ENCODE measurements around the gene SLC12A1. TPM values are rescaled to one million over a fixed set of nuclear protein-coding genes. Genes with fewer than 3 reads are reported as not detected.

The SLC12A1 gene
- total RNA-seq, 1 experiment from 2014 or later = not detected

GRCh38 chr15:48279608-48280007, 73.5 kb downstream of the SLC12A1 start:
- Histone ChIP-seq H3K79me2 (ENCODE audit: low read length) (no peaks in the 10 kb centered on the region), H3K4me3 (ENCODE audit: low read length) (no peak overlapping the region), H3K9me2 (replicated peaks; ENCODE audit: insufficient read depth, low read length) (no peaks in the 10 kb centered on the region), H4K20me1 (ENCODE audit: insufficient read depth, low read depth, low read length) (no peaks in the 10 kb centered on the region), H2AFZ (ENCODE audit: low read length) (no peak overlapping the region), H3K27ac (ENCODE audit: low read length) (no peak overlapping the region), H3K36me3 (ENCODE audit: insufficient read depth, low read length) (no peaks in the 10 kb centered on the region), H3K27me3 (ENCODE audit: low read length) (no peaks in the 10 kb centered on the region), H3K4me2 (ENCODE audit: low read depth, low read length, poor library complexity, severe bottlenecking) (no peak overlapping the region), H3K9me3 (ENCODE audit: low read length) (no peaks in the 10 kb centered on the region), H3K9ac (ENCODE audit: low read length) (no peak overlapping the region), H3K4me1 (ENCODE audit: low read length) (no peaks in the 10 kb centered on the region)
- no peak for DNase-seq

- Histone ChIP-seq H3K4me2 (ENCODE audit: low read depth, low read length, poor library complexity, severe bottlenecking) (no peak overlapping the region), H2AFZ (ENCODE audit: low read length) (no peak overlapping the region), H3K27me3 (ENCODE audit: low read length) (no peaks in the 10 kb centered on the region), H3K9me2 (replicated peaks; ENCODE audit: insufficient read depth, low read length) (no peaks in the 10 kb centered on the region), H3K79me2 (ENCODE audit: low read length) (no peaks in the 10 kb centered on the region), H3K27ac (ENCODE audit: low read length) (no peak overlapping the region), H3K36me3 (ENCODE audit: insufficient read depth, low read length) (no peaks in the 10 kb centered on the region), H3K4me3 (ENCODE audit: low read length) (no peak overlapping the region), H3K9ac (ENCODE audit: low read length) (no peak overlapping the region), H3K4me1 (ENCODE audit: low read length) (peaks cover 4% of the 10 kb centered on the region), H3K9me3 (ENCODE audit: low read length) (no peaks in the 10 kb centered on the region), H4K20me1 (ENCODE audit: insufficient read depth, low read depth, low read length) (no peaks in the 10 kb centered on the region)
- no peak for DNase-seq
Measured at GRCh38 chr15:48281674-48282073, 75.6 kb downstream of the SLC12A1 start.

- H3K27ac ChIP-seq (ENCODE audit: low read length) = no peak overlapping the region
- no peak overlapping the region for H3K4me3 ChIP-seq (ENCODE audit: low read length)
- H3K36me3 ChIP-seq (ENCODE audit: insufficient read depth, low read length) = no peaks in the 10 kb centered on the region
- no peak overlapping the region for H3K9ac ChIP-seq (ENCODE audit: low read length)
- no peak overlapping the region for H2AFZ ChIP-seq (ENCODE audit: low read length)
- no peak overlapping the region for H3K4me2 ChIP-seq (ENCODE audit: low read depth, low read length, poor library complexity, severe bottlenecking)
- no peaks in the 10 kb centered on the region for H3K9me3 ChIP-seq (ENCODE audit: low read length)
- peaks cover 4% of the 10 kb centered on the region for H3K4me1 ChIP-seq (ENCODE audit: low read length)
- H3K79me2 ChIP-seq (ENCODE audit: low read length) = no peaks in the 10 kb centered on the region
- H3K9me2 ChIP-seq (replicated peaks; ENCODE audit: insufficient read depth, low read length) = no peaks in the 10 kb centered on the region
- no peaks in the 10 kb centered on the region for H3K27me3 ChIP-seq (ENCODE audit: low read length)
- H4K20me1 ChIP-seq (ENCODE audit: insufficient read depth, low read depth, low read length) = no peaks in the 10 kb centered on the region
- DNase-seq = no peak
Measured at GRCh38 chr15:48282216-48282615, 76.1 kb downstream of the SLC12A1 start.

- Histone ChIP-seq H3K9me3 (ENCODE audit: low read length) (no peaks in the 10 kb centered on the region), H3K36me3 (ENCODE audit: insufficient read depth, low read length) (no peaks in the 10 kb centered on the region), H3K27ac (ENCODE audit: low read length) (no peak overlapping the region), H3K9ac (ENCODE audit: low read length) (no peak overlapping the region), H3K27me3 (ENCODE audit: low read length) (no peaks in the 10 kb centered on the region), H3K4me3 (ENCODE audit: low read length) (no peak overlapping the region), H3K79me2 (ENCODE audit: low read length) (no peaks in the 10 kb centered on the region), H3K9me2 (replicated peaks; ENCODE audit: insufficient read depth, low read length) (no peaks in the 10 kb centered on the region), H4K20me1 (ENCODE audit: insufficient read depth, low read depth, low read length) (no peaks in the 10 kb centered on the region), H3K4me2 (ENCODE audit: low read depth, low read length, poor library complexity, severe bottlenecking) (no peak overlapping the region), H3K4me1 (ENCODE audit: low read length) (peaks cover 4% of the 10 kb centered on the region), H2AFZ (ENCODE audit: low read length) (no peak overlapping the region)
- no peak for DNase-seq
Measured at GRCh38 chr15:48283396-48284145, 77.5 kb downstream of the SLC12A1 start.

- Histone ChIP-seq H4K20me1 (ENCODE audit: insufficient read depth, low read depth, low read length) (no peaks in the 10 kb centered on the region), H3K27ac (ENCODE audit: low read length) (no peak overlapping the region), H3K4me3 (ENCODE audit: low read length) (0 out of 2 replicates have a peak overlapping the region, but pooled peaks have one; percentile 11), H3K9me2 (replicated peaks; ENCODE audit: insufficient read depth, low read length) (no peaks in the 10 kb centered on the region), H3K79me2 (ENCODE audit: low read length) (no peaks in the 10 kb centered on the region), H3K36me3 (ENCODE audit: insufficient read depth, low read length) (no peaks in the 10 kb centered on the region), H2AFZ (ENCODE audit: low read length) (peak overlapping the region; percentile 84; the same call in 1 of the 2 replicates), H3K4me1 (ENCODE audit: low read length) (peaks cover 4% of the 10 kb centered on the region), H3K27me3 (ENCODE audit: low read length) (no peaks in the 10 kb centered on the region), H3K9ac (ENCODE audit: low read length) (peak overlapping the region; percentile 16; the same call in 1 of the 2 replicates), H3K4me2 (ENCODE audit: low read depth, low read length, poor library complexity, severe bottlenecking) (peak overlapping the region; percentile 45), H3K9me3 (ENCODE audit: low read length) (no peaks in the 10 kb centered on the region)
- peak; percentile 85 for DNase-seq
Measured at GRCh38 chr15:48285329-48286214, 79.5 kb downstream of the SLC12A1 start.

GRCh38 chr15:48289628-48290027, 83.5 kb downstream of the SLC12A1 start:
- no peak overlapping the region for H3K9ac ChIP-seq (ENCODE audit: low read length)
- no peaks in the 10 kb centered on the region for H3K36me3 ChIP-seq (ENCODE audit: insufficient read depth, low read length)
- H3K9me3 ChIP-seq (ENCODE audit: low read length) = no peaks in the 10 kb centered on the region
- H3K9me2 ChIP-seq (replicated peaks; ENCODE audit: insufficient read depth, low read length) = no peaks in the 10 kb centered on the region
- no peak overlapping the region for H3K27ac ChIP-seq (ENCODE audit: low read length)
- H2AFZ ChIP-seq (ENCODE audit: low read length) = no peak overlapping the region
- peaks cover 4% of the 10 kb centered on the region for H3K4me1 ChIP-seq (ENCODE audit: low read length)
- H3K79me2 ChIP-seq (ENCODE audit: low read length) = no peaks in the 10 kb centered on the region
- H3K27me3 ChIP-seq (ENCODE audit: low read length) = no peaks in the 10 kb centered on the region
- no peak overlapping the region for H3K4me2 ChIP-seq (ENCODE audit: low read depth, low read length, poor library complexity, severe bottlenecking)
- no peaks in the 10 kb centered on the region for H4K20me1 ChIP-seq (ENCODE audit: insufficient read depth, low read depth, low read length)
- H3K4me3 ChIP-seq (ENCODE audit: low read length) = no peak overlapping the region
- DNase-seq = no peak

- no peaks in the 10 kb centered on the region for H3K9me3 ChIP-seq (ENCODE audit: low read length)
- no peak overlapping the region for H3K27ac ChIP-seq (ENCODE audit: low read length)
- H3K79me2 ChIP-seq (ENCODE audit: low read length) = no peaks in the 10 kb centered on the region
- H4K20me1 ChIP-seq (ENCODE audit: insufficient read depth, low read depth, low read length) = no peaks in the 10 kb centered on the region
- H3K4me3 ChIP-seq (ENCODE audit: low read length) = no peak overlapping the region
- no peaks in the 10 kb centered on the region for H3K27me3 ChIP-seq (ENCODE audit: low read length)
- no peaks in the 10 kb centered on the region for H3K9me2 ChIP-seq (replicated peaks; ENCODE audit: insufficient read depth, low read length)
- no peak overlapping the region for H3K4me2 ChIP-seq (ENCODE audit: low read depth, low read length, poor library complexity, severe bottlenecking)
- no peaks in the 10 kb centered on the region for H3K4me1 ChIP-seq (ENCODE audit: low read length)
- no peak overlapping the region for H2AFZ ChIP-seq (ENCODE audit: low read length)
- H3K9ac ChIP-seq (ENCODE audit: low read length) = no peak overlapping the region
- no peak for DNase-seq
- no peaks in the 10 kb centered on the region for H3K36me3 ChIP-seq (ENCODE audit: insufficient read depth, low read length)
Measured at GRCh38 chr15:48292458-48292857, 86.4 kb downstream of the SLC12A1 start.

GRCh38 chr15:48297668-48298067, 91.6 kb downstream of the SLC12A1 start:
- H3K9me2 ChIP-seq (replicated peaks; ENCODE audit: insufficient read depth, low read length) = no peaks in the 10 kb centered on the region
- H3K4me3 ChIP-seq (ENCODE audit: low read length) = no peak overlapping the region
- H3K9ac ChIP-seq (ENCODE audit: low read length) = no peak overlapping the region
- no peaks in the 10 kb centered on the region for H3K4me1 ChIP-seq (ENCODE audit: low read length)
- no peaks in the 10 kb centered on the region for H3K36me3 ChIP-seq (ENCODE audit: insufficient read depth, low read length)
- H3K79me2 ChIP-seq (ENCODE audit: low read length) = no peaks in the 10 kb centered on the region
- no peaks in the 10 kb centered on the region for H3K9me3 ChIP-seq (ENCODE audit: low read length)
- no peaks in the 10 kb centered on the region for H4K20me1 ChIP-seq (ENCODE audit: insufficient read depth, low read depth, low read length)
- H2AFZ ChIP-seq (ENCODE audit: low read length) = no peak overlapping the region
- no peak overlapping the region for H3K27ac ChIP-seq (ENCODE audit: low read length)
- DNase-seq = no peak
- no peak overlapping the region for H3K4me2 ChIP-seq (ENCODE audit: low read depth, low read length, poor library complexity, severe bottlenecking)
- H3K27me3 ChIP-seq (ENCODE audit: low read length) = no peaks in the 10 kb centered on the region
